IMR-90 (cell line): ENCODE results near the gene MSI2. TPM values are rescaled to one million over a fixed set of nuclear protein-coding genes. Genes with fewer than 3 reads are reported as not detected.

ENCODE experiments used
- ATAC-seq: fragments of 200-7000 bp; cut with Tn5 transposase; 2 replicates; pipeline ENCODE4 v1.9.1; 2020; ENCODE audit warnings: low read depth, mild to moderate bottlenecking, moderate library complexity
- BruUV-seq: library from RNA; stranded (reverse); fragments of 400-500 nt; replicated peaks from 2 replicates; lab custom pipeline; 2021; lab: Mats Ljungman, UMichigan
- CTCF ChIA-PET: fragments of 300-600 bp; formaldehyde crosslinking; extraction: SDS; loops from one replicate; lab custom pipeline; 2021; ENCODE audit warnings: antibody characterized with exemption; lab: Yijun Ruan, JAX
- POLR2A ChIA-PET: fragments of 300-600 bp; sonication (Branson Sonifier 250); formaldehyde crosslinking; loops from one replicate; lab custom pipeline; 2022; ENCODE audit warnings: antibody characterized with exemption; ENCODE audit not compliant: unreplicated experiment; lab: Charles Lee
- DNase-seq: peaks from one replicate; pipeline ENCODE4 v3.0.0; 2013
- H2AFZ ChIP-seq: replicated peaks from 2 replicates; pipeline ENCODE3; 2013; ENCODE audit warnings: low read length, mild to moderate bottlenecking; ENCODE audit not compliant: poor library complexity
- H2AK5ac ChIP-seq: 2 replicates; pipeline ENCODE4 v1.6.1; 2013; ENCODE audit warnings: low read depth, low read length, inconsistent platforms
- H2AK9ac ChIP-seq: replicated peaks from 2 replicates; pipeline ENCODE3; 2013; ENCODE audit warnings: mild to moderate bottlenecking, low read depth, low read length, moderate library complexity; ENCODE audit not compliant: poor library complexity
- H2BK120ac ChIP-seq: 2 replicates; pipeline ENCODE4 v1.6.1; 2013; ENCODE audit warnings: low read depth, low read length, inconsistent platforms
- H2BK15ac ChIP-seq: 3 replicates; pipeline ENCODE4 v1.6.1; 2013; ENCODE audit warnings: low read depth, low read length, inconsistent platforms
- H2BK20ac ChIP-seq: 2 replicates; pipeline ENCODE4 v1.6.1; 2013; ENCODE audit warnings: low read depth, mild to moderate bottlenecking, inconsistent platforms, low read length, moderate library complexity
- H2BK5ac ChIP-seq: 2 replicates; pipeline ENCODE4 v1.6.1; 2013; ENCODE audit warnings: mild to moderate bottlenecking, low read depth, low read length, inconsistent platforms; ENCODE audit not compliant: poor library complexity, severe bottlenecking
- H3K14ac ChIP-seq: replicated peaks from 2 replicates; pipeline ENCODE4 v1.6.1; 2013; ENCODE audit warnings: low read depth, low read length, inconsistent platforms
- H3K18ac ChIP-seq: 2 replicates; pipeline ENCODE4 v1.6.1; 2013; ENCODE audit warnings: low read depth, low read length, control low read depth
- H3K23ac ChIP-seq: 2 replicates; pipeline ENCODE4 v1.6.1; 2013; ENCODE audit warnings: low read depth, low read length, inconsistent platforms
- H3K27ac ChIP-seq: 2 replicates; pipeline ENCODE4 v1.5.1; 2013; ENCODE audit warnings: mild to moderate bottlenecking, control low read depth, low read length; ENCODE audit not compliant: insufficient read depth
- H3K27me3 ChIP-seq: 2 replicates; pipeline ENCODE4 v1.6.1; 2013; ENCODE audit warnings: low read length; ENCODE audit not compliant: control insufficient read depth, insufficient read depth
- H3K36me3 ChIP-seq: 2 replicates; pipeline ENCODE4 v1.6.1; 2013; ENCODE audit warnings: low read length, mixed read lengths; ENCODE audit not compliant: control insufficient read depth, insufficient read depth
- H3K4ac ChIP-seq: 2 replicates; pipeline ENCODE4 v1.6.1; 2013; ENCODE audit warnings: low read depth, low read length, inconsistent platforms
- H3K4me1 ChIP-seq: 2 replicates; pipeline ENCODE4 v1.6.1; 2013; ENCODE audit warnings: low read length, mixed read lengths; ENCODE audit not compliant: control insufficient read depth, insufficient read depth
- H3K4me2 ChIP-seq: 2 replicates; pipeline ENCODE4 v1.6.1; 2013; ENCODE audit warnings: low read depth, mild to moderate bottlenecking, control low read depth, low read length, moderate library complexity
- H3K4me3 ChIP-seq: 2 replicates; pipeline ENCODE4 v1.5.1; 2013; ENCODE audit warnings: low read depth, mild to moderate bottlenecking, control low read depth, low read length, moderate library complexity; ENCODE audit not compliant: insufficient read depth
- H3K56ac ChIP-seq: 2 replicates; pipeline ENCODE4 v1.6.1; 2013; ENCODE audit warnings: low read length, inconsistent platforms; ENCODE audit not compliant: insufficient read depth; ENCODE audit errors: extremely low read depth
- H3K79me1 ChIP-seq, 2 experiments: 2 replicates each; pipeline ENCODE4 v1.6.1; 2013; ENCODE audit warnings: low read length in 2 of 2, inconsistent platforms in 1 of 2, low read depth in 1 of 2
- H3K9ac ChIP-seq: 2 replicates; pipeline ENCODE4 v1.6.1; 2013; ENCODE audit warnings: low read depth, low read length, control low read depth
- H3K9me1 ChIP-seq: 2 replicates; pipeline ENCODE4 v1.6.1; 2013; ENCODE audit warnings: low read length, inconsistent platforms; ENCODE audit not compliant: insufficient read depth
- H3K9me3 ChIP-seq: 2 replicates; pipeline ENCODE4 v1.6.1; 2013; ENCODE audit warnings: low read length; ENCODE audit not compliant: control insufficient read depth, insufficient read depth
- H4K20me1 ChIP-seq: 2 replicates; pipeline ENCODE4 v1.6.1; 2013; ENCODE audit warnings: low read length, inconsistent platforms; ENCODE audit not compliant: insufficient read depth
- H4K5ac ChIP-seq: 2 replicates; pipeline ENCODE4 v1.6.1; 2013; ENCODE audit warnings: mild to moderate bottlenecking, low read depth, low read length, control low read depth
- H4K8ac ChIP-seq, 2 experiments: 2 replicates each; pipeline ENCODE4 v1.6.1; 2013; ENCODE audit warnings: low read depth in 2 of 2, low read length in 2 of 2, control low read depth in 1 of 2, inconsistent platforms in 1 of 2
- H4K91ac ChIP-seq: 2 replicates; pipeline ENCODE4 v1.6.1; 2013; ENCODE audit warnings: low read depth, low read length, inconsistent platforms; ENCODE audit not compliant: insufficient read depth
- BHLHE40 ChIP-seq: fragments of 150-350 bp; IDR thresholded peaks from 2 replicates; pipeline ENCODE4 v1.6.1; 2016; ENCODE audit warnings: mild to moderate bottlenecking, low read depth, low read length
- CEBPB ChIP-seq: IDR thresholded peaks from 2 replicates; pipeline ENCODE4 v1.6.1; 2012; ENCODE audit warnings: low read depth, low read length, improper control_type of control experiment
- CHD1 ChIP-seq: IDR thresholded peaks from 2 replicates; pipeline ENCODE4 v1.6.1; 2012; ENCODE audit warnings: low read depth, low read length, improper control_type of control experiment
- CTCF ChIP-seq: conservative IDR thresholded peaks from 2 replicates; pipeline ENCODE4 v1.5.1; 2012; ENCODE audit warnings: mild to moderate bottlenecking, low read depth, low read length, improper control_type of control experiment
- FOS ChIP-seq: fragments of 150-350 bp; IDR thresholded peaks from 2 replicates; pipeline ENCODE4 v1.6.1; 2016; ENCODE audit warnings: low read depth, low read length
- MAFK ChIP-seq: IDR thresholded peaks from 2 replicates; pipeline ENCODE4 v1.6.1; 2012; ENCODE audit warnings: low read depth, low read length, improper control_type of control experiment
- MAZ ChIP-seq: IDR thresholded peaks from 2 replicates; pipeline ENCODE4 v1.6.1; 2012; ENCODE audit warnings: low read depth, mild to moderate bottlenecking, low read length, improper control_type of control experiment, moderate library complexity, borderline replicate concordance
- MXI1 ChIP-seq: IDR thresholded peaks from 2 replicates; pipeline ENCODE4 v1.6.1; 2012; ENCODE audit warnings: low read depth, mild to moderate bottlenecking, low read length, moderate library complexity, borderline replicate concordance
- NFE2L2 ChIP-seq: fragments of 150-350 bp; IDR thresholded peaks from 2 replicates; pipeline ENCODE4 v1.6.1; 2016; ENCODE audit warnings: low read depth, mild to moderate bottlenecking, low read length
- POLR2A ChIP-seq: IDR thresholded peaks from 2 replicates; pipeline ENCODE4 v1.6.1; 2012; ENCODE audit warnings: mild to moderate bottlenecking, low read depth, low read length
- RAD21 ChIP-seq: IDR thresholded peaks from 2 replicates; pipeline ENCODE4 v1.6.1; 2012; ENCODE audit warnings: low read length, improper control_type of control experiment
- RCOR1 ChIP-seq: IDR thresholded peaks from 2 replicates; pipeline ENCODE4 v1.6.1; 2012; ENCODE audit warnings: mild to moderate bottlenecking, low read length, improper control_type of control experiment; ENCODE audit not compliant: insufficient replicate concordance
- RFX5 ChIP-seq: IDR thresholded peaks from 2 replicates; pipeline ENCODE4 v1.8.0; 2012; ENCODE audit warnings: low read depth, mild to moderate bottlenecking, low read length, moderate library complexity
- SMC3 ChIP-seq: fragments of 150-350 bp; IDR thresholded peaks from 2 replicates; pipeline ENCODE4 v1.6.1; 2016; ENCODE audit warnings: low read depth, mild to moderate bottlenecking, antibody characterized with exemption, low read length, moderate library complexity
- USF2 ChIP-seq: fragments of 150-350 bp; IDR thresholded peaks from 2 replicates; pipeline ENCODE4 v1.6.1; 2017; ENCODE audit warnings: mild to moderate bottlenecking, antibody characterized with exemption, low read length, low read depth
- WGBS, 2 experiments: methylation state at CpG; one replicate each; pipeline versions ENCODE4 v1.1.5 to v1.1.7; 2013; ENCODE audit warnings: missing lambda C conversion rate in 2 of 2; ENCODE audit not compliant: insufficient read length in 1 of 2; ENCODE audit errors: extremely low coverage in 2 of 2; 5-methylcytosine and 5-hydroxymethylcytosine counted together
- dilution Hi-C: fragments of 300-500 bp; cut with HindIII; formaldehyde crosslinking; loops from one replicate; pipeline ENCODE4 v1.14.3; 2018; ENCODE audit warnings: low sequenced_read_pairs; ENCODE audit not compliant: unreplicated experiment
- in situ Hi-C: fragments of 300-500 bp; cut with MboI; formaldehyde crosslinking; loops from 3 replicates; pipeline ENCODE4 v1.14.3; 2019; ENCODE audit warnings: low sequenced_read_pairs, inconsistent platforms, mixed read lengths
- intact Hi-C: fragments of 100-400 bp; cut with micrococcal nuclease; formaldehyde crosslinking; loops from 2 replicates; pipeline ENCODE4 v1.10.0; 2022
- polyA plus RNA-seq, 3 experiments: library from polyadenylated mRNA; depleted of rRNA; stranded (reverse); fragments of >200 nt; gene quantifications; 2 replicates each; pipeline ENCODE4 v1.2.3, GENCODE V29; 2012; ENCODE audit warnings: low replicate concordance in 1 of 3
- total RNA-seq: library from RNA; depleted of rRNA; stranded (reverse); fragments of >200 nt; gene quantifications from 2 replicates; pipeline ENCODE4 v1.2.3, GENCODE V29; 2012
- TF ChIP-seq, protein P1 (sequence below): fragments of 150-350 bp; IDR thresholded peaks from 2 replicates; pipeline ENCODE4 v1.6.1; 2016; ENCODE audit warnings: low read depth, mild to moderate bottlenecking, low read length, moderate library complexity, borderline replicate concordance

The MSI2 gene
- total and polyA plus RNA-seq, 2 of the 4 experiments (the other 2 are of a cell fraction) = 13.0 to 16.0 TPM

GRCh38 chr17:57614742-57615141 is 358.4 kb downstream of the MSI2 start:
- H2BK120ac ChIP-seq = no peak overlapping the region
- H4K8ac ChIP-seq = no peak overlapping the region
- no peak overlapping the region for H3K23ac ChIP-seq
- no peaks in the 10 kb centered on the region for H3K9me3 ChIP-seq
- H4K20me1 ChIP-seq = no peaks in the 10 kb centered on the region
- ChIA-PET POLR2A (interaction anchor here (0.6 kb wide), 1 partner anchor 164 kb away, joined by 15 read pairs; no protein-coding TSS in a partner anchor), CTCF (interaction anchor here (0.7 kb wide), 1 partner anchor 101 kb away, joined by 5 read pairs; no protein-coding TSS in a partner anchor)
- H3K36me3 ChIP-seq = peaks cover 5% of the 10 kb centered on the region
- H3K4me2 ChIP-seq = no peak overlapping the region
- H4K5ac ChIP-seq = no peak overlapping the region
- H3K27ac ChIP-seq = no peak overlapping the region
- no peak overlapping the region for H2BK20ac ChIP-seq
- no peak overlapping the region for H3K56ac ChIP-seq
- no peak overlapping the region for H3K9ac ChIP-seq
- no peaks in the 10 kb centered on the region for H3K27me3 ChIP-seq
- 90% methylated on average over 3 of the region's 3 CpGs; no CpG with 5 or more reads in 1 of the 2 experiments for WGBS, 2 experiments
- no peak overlapping the region for H2BK15ac ChIP-seq
- no peak overlapping the region for H3K4ac ChIP-seq
- no peak overlapping the region for H2AK9ac ChIP-seq
- H3K4me3 ChIP-seq = no peak overlapping the region
- no peaks in the 10 kb centered on the region for H3K79me1 ChIP-seq
- no TSS peak for BruUV-seq
- H2BK5ac ChIP-seq = no peak overlapping the region
- H3K4me1 ChIP-seq = peaks cover 5% of the 10 kb centered on the region
- no peak overlapping the region for H2AK5ac ChIP-seq
- DNase-seq (no peak), ATAC-seq (0 out of 2 replicates have a peak, but pooled peaks have one; percentile 17)
- no peak overlapping the region for H3K18ac ChIP-seq
- intact Hi-C loops = no loop called here
- H3K14ac ChIP-seq = no peak overlapping the region
- dilution Hi-C loops = no loop called here
- H2AFZ ChIP-seq = no peak overlapping the region
- peaks cover 5% of the 10 kb centered on the region; the same call in 1 of the 2 replicates for H3K9me1 ChIP-seq
- no peak overlapping the region for H4K91ac ChIP-seq
- in situ Hi-C loops = no loop called here
- TF ChIP-seq BHLHE40 (no peak), NFE2L2 (no peak), POLR2A (no peak), USF2 (no peak), RFX5 (no peak), MAZ (no peak), CHD1 (no peak), MXI1 (no peak), RAD21 (no peak), CTCF (no peak), MAFK (no peak), FOS (no peak), RCOR1 (no peak), SMC3 (no peak), CEBPB (no peak)
- TF ChIP-seq, protein P1, sequence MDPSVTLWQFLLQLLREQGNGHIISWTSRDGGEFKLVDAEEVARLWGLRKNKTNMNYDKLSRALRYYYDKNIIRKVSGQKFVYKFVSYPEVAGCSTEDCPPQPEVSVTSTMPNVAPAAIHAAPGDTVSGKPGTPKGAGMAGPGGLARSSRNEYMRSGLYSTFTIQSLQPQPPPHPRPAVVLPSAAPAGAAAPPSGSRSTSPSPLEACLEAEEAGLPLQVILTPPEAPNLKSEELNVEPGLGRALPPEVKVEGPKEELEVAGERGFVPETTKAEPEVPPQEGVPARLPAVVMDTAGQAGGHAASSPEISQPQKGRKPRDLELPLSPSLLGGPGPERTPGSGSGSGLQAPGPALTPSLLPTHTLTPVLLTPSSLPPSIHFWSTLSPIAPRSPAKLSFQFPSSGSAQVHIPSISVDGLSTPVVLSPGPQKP = no peak
